GM19239 (cell line): ENCODE results near the gene LRRC4B.
A peak's percentile ranks its signal among the peaks of the same experiment; 100 is the strongest.
"Not testable (repeated sequence)": the region's sequence is repeated elsewhere in the genome, so short reads cannot be mapped to it uniquely, and the experiment has no call there.

Experiments used
- DNase-seq: peaks from one replicate; pipeline ENCODE4 v3.0.0; 2011; ENCODE audit warnings: low spot score; ENCODE audit not compliant: insufficient read length
- FAIRE-seq: peaks from 2 replicates; lab custom pipeline; 2011; peaks lifted over from hg19 to GRCh38; lab: Jason Lieb, UNC

The LRRC4B gene

DNA sequence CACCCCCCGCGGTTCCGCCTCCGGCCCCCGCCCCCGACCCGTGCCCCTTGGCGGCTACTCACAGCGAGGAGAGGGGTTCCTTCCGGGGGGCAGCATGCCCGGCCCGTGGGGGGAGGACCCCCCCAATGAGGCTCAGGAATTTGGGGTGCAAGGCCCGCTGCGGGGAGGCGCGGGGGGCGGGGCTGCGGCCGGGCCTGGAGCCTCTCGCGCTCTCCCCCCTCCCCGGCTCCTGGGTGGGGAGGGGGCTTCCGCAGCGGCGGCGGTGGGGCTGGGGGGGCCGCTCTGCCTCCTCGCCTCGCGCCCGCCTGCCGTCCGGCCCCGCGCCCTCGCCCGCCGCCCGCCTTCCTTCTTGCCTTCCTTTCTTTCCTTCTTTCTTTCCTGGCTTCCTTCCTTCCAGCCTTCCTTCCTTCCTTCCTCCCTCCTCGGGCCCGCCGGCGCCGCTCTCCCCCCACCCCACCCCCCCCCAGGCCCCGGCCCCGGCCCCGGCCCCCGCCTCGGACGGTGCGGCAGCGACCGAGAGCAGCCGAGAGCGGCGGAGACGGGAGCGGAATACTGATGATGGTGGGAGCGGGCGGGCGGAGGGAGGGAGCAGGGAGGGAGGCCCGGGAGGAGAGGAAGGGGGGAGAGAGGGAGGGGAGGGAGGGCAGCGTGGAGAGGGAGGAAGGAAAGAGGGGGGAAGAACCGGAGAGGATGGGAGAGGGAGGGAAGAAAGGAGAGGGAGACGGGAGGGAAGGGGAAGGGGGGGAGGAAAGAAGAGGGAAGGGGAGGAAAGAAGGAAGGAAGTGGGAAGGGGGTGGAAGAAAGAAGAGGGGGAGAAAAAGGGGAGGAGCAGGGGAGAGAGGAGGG, at the start of gene LRRC4B:
Gene LRRC4B, minus strand, starts transcription at position 554 of the 846 bp plus-strand sequence. CDS start 19,597 bp downstream, outside the sequence.
- DNase-seq (no peak), FAIRE-seq (no peak)

GRCh38 chr19:50612504-50613404, 44.5 kb upstream of the LRRC4B start:
- not testable (repeated sequence) for FAIRE-seq, DNase-seq

DNA sequence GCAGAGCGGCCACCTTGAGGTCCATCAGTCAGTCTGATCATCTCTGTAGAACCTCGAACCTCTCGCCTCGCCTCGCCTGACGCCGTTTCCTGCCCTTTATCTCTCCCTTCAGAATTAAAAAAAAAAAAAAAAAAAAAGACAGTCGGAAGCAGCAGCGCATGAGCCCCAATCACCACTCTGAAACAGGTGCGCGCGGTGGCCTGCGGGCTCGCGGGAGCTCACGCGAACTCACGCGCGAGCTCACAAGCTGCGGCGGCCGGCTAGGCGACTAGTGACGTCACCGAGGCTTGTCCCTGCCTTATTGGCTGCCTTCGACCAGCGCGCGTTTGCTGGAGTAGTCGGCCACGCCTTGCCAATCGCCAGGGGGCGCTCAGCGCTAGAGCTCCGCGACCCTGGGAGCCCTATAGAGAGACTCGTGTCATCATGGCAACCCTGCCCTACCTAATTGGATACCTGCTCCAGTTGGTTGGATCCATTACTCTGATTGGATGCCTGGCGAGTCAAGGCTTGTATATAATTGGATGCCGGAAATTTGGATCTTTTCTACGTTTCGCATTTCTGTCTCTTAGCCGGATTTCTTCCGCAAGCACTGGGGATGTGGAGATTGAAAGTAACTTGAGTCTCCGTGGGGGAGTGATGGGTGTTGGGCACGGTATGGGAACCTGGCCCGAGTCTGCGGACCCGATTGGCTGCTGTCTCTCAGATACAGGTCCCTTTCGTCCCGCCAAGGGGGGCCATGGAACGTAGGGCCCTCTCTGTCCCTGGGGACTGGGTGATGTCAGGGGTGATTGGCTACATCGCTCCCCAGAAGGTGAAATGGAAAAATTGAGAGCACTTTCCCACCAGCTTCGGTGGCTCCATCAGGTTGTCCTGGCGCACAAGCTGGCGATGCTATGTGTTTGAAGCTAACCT, 39.9 kb upstream of the LRRC4B start:
- FAIRE-seq (no peak), DNase-seq (peak; percentile 85)

- no peak for DNase-seq
These were observed 39.2 kb upstream of the LRRC4B start for GRCh38 chr19:50607388-50607787.

GRCh38 chr19:50606059-50606836, 38.0 kb upstream of the LRRC4B start:
- not testable (repeated sequence) for DNase-seq, FAIRE-seq

More at GRCh38 chr19:50607388-50607787, 39.2 kb upstream of the LRRC4B start:
- no peak for FAIRE-seq

- DNase-seq, result not testable (repeated sequence)
These were observed 36.2 kb upstream of the LRRC4B start for GRCh38 chr19:50604264-50605073.

DNA sequence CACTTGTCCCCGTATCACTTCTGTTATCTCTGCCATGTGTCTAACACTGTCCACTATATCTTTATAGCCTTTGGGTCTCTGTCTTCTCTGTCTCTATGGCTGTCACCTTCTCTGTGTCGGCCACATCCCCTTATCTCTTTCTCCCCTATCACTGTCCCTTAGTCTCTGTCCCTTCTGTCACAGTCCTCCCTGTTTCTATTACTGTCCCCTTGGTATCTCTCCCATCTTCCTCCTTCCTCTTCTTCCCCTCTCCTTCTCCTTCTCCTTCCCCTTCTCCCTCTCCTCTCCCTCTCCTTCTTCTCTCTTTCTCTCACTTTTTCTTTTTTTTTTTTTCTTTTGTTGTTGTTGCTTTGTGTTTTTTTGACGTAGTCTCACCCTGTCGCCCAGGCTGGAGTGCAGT, 34.7 kb upstream of the LRRC4B start:
- FAIRE-seq (no peak), DNase-seq (no peak)

More at GRCh38 chr19:50604264-50605073, 36.2 kb upstream of the LRRC4B start:
- FAIRE-seq, result not testable (repeated sequence)

- DNase-seq (no peak), FAIRE-seq (no peak)
These were observed 34.3 kb upstream of the LRRC4B start for GRCh38 chr19:50602496-50602895.

GRCh38 chr19:50602089-50602422, 33.8 kb upstream of the LRRC4B start:
- no peak for DNase-seq
- no peak for FAIRE-seq

DNA sequence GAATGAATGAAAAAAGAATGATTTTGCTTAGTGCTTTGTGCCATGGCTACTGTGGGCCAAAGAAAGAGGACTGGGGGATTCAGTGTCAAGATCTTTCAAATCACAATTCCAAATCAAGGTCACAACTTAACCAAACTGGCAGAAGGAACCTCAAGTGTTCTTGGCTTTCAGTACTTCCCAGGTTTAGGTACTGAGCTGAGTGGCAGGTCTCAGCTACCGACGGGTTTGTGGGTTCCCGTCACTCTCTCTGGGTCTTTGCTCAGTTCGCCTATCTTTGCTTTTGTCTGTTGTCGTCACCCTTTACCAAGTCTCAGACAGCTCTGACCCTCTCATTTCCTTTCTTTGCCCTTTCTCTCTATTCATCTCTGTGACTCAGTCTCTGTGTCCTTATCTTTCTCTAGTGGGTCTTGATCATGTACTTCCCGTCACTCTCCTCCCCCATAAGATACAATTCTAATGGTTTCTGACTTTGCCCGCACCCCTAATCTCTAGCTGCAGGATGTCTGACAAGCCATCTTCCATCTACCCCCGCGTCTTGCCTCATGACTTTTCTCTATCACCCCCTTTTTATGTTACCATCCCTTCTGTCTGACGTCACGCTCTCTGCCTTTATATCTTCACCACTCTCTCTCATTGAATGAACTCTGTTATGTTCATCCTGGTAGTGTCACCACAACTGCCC, 33.3 kb upstream of the LRRC4B start:
- FAIRE-seq (no peak), DNase-seq (no peak)

DNA sequence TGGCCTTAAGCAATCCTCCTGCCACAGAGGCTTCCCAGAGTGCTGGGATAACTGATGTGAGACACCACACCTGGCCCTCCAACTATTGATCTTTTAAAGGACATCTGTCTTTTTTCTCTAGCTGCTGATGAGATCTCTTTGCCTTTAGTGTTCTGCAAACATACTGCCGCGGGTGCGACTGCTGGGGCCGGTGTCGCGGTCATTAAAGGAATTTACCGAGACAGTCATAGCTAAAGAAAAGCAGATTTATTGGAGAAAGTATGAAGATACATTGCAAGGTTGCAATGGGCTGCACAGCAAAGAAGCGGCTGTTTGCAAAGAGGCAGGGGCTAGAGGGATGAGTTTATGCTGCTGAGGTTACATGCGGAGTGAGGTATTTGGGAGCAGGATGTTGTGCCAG, 31.2 kb upstream of the LRRC4B start:
- DNase-seq (no peak), FAIRE-seq (no peak)

- no peak for DNase-seq
- FAIRE-seq, result no peak
These were observed 22.0 kb upstream of the LRRC4B start for GRCh38 chr19:50590191-50590590.

DNA sequence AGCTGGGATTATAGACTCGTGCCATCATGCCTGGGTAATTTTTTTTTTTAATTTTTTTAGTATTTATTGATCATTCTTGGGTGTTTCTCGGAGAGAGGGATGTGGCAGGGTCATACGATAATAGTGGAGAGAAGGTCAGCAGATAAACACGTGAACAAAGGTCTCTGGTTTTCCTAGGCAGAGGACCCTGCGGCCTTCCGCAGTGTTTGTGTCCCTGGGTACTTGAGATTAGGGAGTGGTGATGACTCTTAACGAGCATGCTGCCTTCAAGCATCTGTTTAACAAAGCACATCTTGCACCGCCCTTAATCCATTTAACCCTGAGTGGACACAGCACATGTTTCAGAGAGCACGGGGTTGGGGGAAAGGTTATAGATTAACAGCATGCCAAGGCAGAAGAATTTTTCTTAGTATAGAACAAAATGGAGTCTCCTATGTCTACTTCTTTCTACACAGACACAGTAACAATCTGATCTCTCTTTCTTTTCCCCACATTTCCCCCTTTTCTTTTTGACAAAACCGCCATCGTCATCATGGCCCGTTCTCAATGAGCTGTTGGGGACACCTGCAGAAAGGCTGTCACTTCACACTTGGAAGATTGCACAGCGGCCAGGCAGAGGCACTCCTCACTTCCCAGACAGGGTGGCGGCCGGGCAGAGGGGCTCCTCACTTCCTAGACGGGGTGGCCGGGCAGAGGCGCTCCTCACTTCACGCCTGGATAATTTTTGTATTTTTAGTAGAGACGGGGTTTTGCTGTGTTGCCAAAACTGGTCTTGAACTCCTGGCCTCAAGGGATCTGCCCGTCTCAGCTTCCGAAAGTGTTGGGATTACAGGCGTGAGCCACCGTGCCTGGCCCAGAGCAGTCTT, 13.8 kb upstream of the LRRC4B start:
- not testable (repeated sequence) for FAIRE-seq

DNA sequence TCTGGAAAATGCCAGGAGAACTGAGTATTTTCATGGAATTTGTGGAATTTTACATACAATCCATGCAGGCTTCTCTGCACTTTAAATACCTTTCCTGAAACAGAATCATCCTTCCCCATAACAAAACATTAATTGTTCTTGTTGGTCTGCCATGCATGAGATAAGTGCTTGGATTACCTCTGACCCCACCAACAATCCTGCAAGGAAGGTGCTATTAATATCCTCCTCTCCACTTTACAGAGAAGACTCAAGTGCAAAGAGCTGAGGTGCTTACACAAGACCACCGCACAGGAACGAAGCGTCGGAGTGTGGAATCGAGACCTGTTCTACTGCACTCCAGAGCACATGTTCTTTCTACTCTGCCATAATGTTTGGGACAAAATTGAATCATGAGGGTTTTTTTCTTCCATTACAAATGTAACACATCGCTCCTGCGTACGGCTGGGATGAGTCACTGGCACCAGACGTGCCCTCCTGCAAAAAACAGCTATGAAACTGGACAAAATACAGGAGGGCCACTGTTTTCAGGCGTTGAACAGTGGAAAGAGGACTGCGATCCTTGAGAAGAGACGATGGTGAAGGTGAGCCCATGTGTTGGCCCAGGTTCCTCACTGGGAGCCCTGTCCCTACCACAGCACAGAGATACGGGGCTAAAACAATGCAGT, 12.9 kb upstream of the LRRC4B start:
- no peak for FAIRE-seq

More for the DNA sequence above, 13.8 kb upstream of the LRRC4B start:
- DNase-seq, result not testable (repeated sequence)

GRCh38 chr19:50580240-50580639, 12.0 kb upstream of the LRRC4B start:
- DNase-seq (no peak), FAIRE-seq (no peak)

More for the DNA sequence above, 12.9 kb upstream of the LRRC4B start:
- DNase-seq, result no peak

DNA sequence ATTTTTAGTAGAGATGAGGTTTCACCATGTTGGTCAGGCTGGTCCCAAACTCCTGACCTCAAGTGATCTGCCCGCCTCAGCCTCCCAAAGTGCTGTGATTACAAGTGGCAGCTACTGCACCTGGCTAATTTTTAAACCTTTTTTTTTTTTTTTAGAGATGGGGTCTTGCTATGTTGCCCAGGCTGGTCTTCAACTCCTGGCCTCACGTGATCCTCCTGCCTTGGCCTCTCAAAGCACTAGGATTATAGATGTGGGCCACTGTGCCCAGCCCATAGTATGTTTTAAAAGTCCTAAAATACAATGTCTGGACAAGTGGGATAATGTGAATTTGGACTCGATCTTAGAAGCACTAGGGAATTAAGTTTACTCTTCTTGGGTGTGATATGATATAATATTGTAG, 8.5 kb upstream of the LRRC4B start:
- DNase-seq, FAIRE-seq: not testable (repeated sequence)
